GM19468 (cell line): ENCODE measurements around the gene AEN.
"Not testable (repeated sequence)": the region's sequence is repeated elsewhere in the genome, so short reads cannot be mapped to it uniquely, and the experiment has no call there.

Source experiments
- ATAC-seq: cut with Tn5 transposase; IDR thresholded peaks from one replicate; pipeline ENCODE4 v1.9.1; 2021; ENCODE audit warnings: mild to moderate bottlenecking, moderate library complexity, moderate number of reproducible peaks; ENCODE audit not compliant: unreplicated experiment; ENCODE audit errors: extremely low read depth

The AEN gene

DNA sequence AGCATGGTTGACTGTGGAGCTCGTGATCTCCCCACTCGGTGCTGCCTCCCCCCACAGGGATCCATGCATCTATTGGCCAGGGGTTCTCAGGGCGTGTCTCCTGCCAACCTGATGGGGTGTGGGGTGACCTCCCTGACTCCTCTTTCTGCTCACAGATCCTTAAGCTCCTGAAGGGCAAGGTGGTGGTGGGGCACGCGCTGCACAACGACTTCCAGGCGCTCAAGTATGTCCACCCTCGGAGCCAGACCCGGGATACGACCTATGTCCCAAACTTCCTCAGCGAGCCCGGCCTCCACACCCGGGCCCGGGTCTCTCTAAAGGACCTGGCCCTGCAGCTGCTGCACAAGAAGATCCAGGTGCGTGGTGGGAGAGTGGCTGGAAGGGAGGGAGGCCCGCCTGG, 7.9 kb downstream of the AEN start:
- no peak for ATAC-seq

DNA sequence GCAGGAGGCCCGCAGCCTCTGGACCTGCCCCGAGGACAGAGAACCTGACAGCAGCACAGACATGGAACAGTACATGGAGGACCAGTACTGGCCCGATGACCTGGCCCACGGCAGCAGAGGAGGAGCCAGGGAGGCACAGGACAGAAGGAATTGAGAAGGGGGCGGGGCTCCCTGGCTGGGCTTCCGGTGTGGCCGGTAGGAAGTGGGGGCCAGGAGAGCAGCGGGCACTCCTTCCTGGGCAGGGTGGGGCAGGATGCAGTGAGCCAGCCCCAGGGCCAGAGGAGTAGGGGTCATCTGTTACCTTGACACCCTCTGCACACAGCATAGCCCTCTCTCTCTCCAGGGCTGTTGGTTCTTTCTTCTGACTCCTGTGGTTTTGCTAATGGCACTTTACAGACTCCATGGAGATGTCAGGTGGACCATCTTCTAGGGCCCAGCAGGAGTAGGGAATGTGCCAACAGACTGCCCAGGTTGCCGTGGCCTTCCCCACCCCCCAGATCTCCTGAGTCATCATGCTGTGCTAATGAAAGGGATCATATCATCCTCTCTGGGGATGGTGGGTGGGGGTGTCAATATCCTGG, 9.1 kb downstream of the AEN start:
- no peak for ATAC-seq

DNA sequence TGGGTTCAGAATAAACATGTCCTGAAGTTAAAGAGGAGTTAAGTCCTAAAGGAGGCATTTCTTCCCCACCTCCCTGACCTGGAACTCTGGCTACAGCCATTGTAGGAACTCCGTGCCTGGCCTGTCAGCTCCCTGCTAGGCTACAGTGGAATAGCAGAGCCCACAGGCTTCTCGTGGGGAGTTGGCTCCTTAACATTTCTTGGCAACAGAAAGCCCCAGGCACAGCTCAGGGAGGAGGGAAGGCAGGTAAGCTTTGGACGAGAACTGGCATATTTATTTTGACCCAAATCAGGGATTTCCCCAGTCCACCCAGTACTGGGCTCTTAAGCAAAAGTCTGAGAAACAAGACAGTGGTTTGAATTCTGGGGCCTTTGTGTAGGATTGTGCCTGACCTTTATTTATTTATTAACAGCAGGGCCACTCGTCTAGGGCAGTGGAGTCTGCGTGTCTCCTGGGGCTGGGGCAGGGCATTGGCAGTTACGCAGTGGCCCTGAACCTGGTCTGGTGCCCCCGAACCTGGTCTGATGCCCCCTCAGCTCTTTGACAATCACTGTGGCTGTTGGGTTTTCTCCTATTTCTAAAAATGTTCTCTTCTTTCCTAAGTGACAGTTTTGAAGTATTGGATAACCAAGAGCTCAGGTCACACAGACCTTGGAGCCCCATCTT, 9.8 kb downstream of the AEN start:
- no peak for ATAC-seq

DNA sequence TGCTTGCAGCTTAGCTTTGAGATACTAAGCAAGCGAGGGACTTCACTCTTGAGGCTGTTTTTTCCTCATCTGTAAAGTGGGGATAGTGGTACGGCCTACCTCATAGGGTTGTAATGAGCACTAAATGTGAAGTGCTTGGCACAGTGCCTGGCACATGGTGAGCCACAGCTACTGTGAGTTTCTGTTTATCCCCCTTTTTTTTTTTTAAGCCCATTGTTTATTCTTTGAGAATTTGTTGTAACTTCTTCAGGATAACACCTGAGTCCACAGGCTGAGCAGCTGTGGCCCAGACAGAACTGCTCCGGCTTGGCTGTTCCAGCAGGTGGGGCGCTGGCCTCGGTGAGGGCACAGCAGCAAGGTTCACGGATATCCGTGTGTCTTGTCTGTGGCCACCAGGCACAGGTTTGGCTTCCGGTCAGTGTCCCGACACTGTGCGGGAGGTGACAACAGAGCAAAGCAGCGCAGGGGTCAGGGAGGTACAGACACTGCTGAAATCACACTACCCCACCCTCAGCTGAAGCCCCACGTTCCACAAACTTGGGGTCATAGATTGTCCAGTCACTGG, 10.4 kb downstream of the AEN start:
- ATAC-seq = no peak

DNA sequence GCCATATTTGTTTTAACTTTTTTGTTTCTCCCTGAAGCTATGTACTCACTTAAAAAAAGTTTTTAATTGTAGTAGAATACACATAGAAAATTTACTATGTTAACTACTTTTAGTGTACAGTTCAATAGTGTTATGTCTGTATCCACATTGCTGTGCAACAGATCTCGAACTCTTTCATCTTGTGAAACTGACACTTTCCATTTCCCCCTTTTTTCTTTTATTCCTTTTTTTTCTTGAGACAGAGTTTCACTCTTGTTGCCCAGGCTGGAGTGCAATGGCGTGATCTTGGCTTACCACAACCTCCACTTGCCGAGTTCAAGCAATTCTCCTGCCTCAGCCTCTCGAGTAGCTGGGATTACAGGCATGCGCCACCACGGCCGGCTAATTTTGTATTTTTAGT, 11.7 kb downstream of the AEN start:
- ATAC-seq = not testable (repeated sequence)

DNA sequence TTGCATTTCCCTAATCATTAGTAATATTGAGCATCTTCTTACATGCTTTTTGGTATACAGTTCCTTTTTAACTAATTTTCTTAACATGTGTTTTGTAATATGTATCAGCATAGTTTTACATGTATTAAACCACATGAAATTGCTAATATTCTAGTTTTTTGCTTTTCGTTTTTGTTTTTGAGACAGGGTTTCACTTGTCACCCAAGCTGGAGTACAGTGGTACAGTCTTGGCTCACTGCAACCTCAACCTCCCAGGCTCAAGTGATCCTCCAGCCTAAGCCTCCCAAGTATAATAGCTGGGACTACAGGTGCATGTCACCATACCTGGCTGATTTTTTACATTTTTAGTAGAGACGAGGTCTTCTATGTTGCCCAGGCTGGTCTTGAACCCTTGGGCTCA, 13.3 kb downstream of the AEN start:
- ATAC-seq = no peak

DNA sequence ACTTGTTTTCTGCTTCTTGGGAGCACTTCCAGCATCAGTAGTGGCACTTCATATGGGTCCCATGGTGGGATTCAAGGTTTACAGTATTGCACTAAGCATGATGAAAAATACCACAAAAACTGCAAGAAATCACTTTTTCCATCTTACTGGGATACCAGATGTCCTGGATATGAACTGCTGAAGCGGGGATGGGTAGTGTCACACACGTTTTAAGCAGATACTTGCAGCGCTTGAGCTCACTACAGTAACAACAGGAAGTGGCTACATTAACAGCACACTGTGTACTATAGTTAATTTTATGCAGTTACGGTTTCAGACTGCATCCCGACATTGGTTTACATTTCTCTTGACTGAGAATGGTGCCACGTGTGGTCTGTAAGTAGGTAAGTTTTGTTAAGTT, 14.2 kb downstream of the AEN start:
- peak; percentile 26 for ATAC-seq

DNA sequence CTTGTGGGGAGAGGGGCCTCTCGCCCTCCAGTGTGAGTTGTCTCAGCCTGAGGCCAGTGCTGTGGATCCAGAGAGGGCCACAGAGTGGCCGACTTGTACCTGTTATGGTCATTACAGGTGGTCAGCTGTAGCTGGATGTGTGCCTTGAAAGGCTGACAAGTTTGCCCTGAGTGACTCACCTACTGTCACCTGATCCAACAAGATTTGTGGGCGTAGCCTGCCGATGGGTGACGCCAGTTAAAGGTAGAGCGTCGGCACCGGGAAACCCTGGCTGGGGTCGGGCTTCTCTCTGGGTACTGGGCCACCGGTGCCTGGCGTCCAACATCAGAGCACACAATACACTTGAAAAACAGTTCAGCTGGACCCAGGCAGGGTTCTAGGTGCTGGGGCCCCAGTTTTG, 14.9 kb downstream of the AEN start:
- ATAC-seq = no peak

DNA sequence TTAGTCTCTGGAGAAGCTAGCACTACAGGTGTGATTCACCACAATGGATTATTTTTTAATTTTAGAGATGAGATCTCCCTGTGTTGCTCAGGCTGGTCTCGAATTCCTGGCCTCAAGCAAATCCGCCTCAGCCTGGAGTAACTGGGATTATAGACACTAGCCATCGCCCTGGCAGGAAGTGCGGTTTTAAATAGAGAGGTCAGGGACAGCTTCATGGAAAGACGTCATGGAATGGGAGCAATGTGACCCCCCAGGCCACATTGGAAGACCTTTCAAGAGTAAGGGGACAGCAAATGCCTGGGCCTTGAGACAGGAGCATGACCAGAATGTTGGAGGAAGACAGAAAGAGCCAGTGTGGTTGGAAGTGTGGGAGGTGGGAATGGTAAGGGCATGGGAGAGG, 15.5 kb downstream of the AEN start:
- ATAC-seq = no peak

DNA sequence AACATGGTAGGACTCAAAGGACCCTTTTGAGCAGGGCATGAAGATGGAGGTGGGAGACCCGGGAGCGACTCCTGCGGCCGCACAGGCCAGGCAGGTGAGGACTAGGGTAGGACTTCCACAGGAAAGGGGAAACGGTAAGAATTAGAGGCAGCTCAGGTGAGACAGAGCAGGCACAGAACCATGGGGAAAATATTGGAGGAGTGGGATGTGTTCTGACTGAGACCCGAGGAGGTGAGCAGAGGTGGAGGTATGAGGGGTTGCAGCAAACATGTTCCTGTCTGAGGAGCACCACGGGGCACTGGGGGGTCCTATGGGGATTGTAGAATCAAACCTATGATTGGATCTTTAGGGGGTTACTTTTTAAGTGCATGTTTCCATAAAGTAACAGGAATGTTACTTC, 16.3 kb downstream of the AEN start:
- ATAC-seq = no peak

DNA sequence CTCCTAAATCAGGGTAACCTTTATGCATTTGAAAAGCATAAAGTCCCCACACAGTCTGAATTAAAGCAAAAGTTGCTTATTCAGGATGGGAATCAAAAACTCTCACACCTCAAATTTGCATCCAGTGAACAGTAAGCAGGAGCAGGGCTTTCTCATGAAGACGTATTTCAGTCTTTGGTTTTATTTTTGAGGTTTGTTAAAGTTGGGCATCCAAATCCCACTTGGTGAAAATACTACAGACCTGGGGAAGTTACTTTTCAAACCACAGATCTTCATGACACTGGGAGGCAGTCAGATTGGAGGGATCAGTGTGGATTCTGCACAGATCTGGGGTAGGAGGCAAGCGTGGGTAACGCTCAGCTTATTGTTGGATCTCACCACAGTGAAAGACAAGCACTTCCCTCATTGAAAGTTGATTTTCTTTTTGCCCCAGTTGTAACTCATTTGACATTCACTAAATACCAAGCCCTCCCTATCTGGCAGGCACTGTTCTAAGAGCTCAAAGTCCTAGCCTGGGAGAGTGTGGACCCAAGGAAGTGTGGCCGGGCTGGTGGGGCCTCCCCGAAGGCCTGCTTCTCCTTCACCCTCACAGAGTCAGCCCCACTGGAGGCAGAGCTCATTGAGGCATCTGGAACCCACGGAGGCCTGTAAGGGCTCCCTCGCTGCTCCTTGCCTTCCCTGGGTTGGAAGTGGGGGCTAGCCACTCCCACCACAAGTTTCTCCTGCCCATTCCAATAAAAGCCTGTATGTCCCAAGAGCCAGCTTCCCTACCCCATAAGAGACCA, 16.9 kb downstream of the AEN start:
- no peak for ATAC-seq

DNA sequence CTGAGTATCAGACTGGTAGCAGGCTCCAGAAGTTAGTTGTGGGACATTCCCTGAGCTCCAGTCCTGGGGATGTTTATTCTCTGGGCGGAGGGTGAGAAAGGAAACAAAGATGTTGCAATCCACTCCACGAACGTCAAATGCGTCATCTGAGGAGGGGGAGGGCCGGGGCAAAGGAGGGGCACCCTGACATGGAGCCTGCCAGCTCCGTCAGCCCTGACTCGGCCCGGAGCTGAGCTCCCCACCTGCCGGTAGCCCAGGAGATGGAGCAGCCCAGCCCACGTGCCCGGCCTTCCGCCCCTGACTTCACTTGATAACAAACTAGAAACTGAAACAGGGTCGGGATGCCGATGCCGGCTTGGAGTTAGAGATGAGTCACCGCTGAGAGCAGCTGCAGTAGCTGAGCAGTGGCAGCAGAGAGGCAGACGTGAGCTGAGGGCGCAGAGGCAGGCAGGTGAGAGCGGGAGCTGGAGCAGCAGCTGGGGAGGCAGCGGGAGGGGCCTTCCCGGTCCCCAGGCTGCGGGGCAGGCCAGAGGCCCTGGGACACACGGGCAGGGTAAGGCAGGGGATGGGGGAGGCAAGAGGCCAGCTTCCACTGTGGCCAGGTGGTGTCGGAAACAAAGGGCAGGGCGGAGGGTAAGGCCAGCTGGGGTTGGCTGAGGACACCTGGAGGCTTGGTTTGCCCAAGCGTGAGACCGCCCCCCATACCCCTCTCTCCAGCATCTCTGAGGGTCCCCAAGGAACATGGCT, 17.7 kb downstream of the AEN start, which contains the start of gene ISG20:
TSS of gene ISG20 (plus strand) at position 391 of the 747 bp plus-strand sequence. CDS start at position 742, 351 bp downstream.
- peak; percentile 68 for ATAC-seq

DNA sequence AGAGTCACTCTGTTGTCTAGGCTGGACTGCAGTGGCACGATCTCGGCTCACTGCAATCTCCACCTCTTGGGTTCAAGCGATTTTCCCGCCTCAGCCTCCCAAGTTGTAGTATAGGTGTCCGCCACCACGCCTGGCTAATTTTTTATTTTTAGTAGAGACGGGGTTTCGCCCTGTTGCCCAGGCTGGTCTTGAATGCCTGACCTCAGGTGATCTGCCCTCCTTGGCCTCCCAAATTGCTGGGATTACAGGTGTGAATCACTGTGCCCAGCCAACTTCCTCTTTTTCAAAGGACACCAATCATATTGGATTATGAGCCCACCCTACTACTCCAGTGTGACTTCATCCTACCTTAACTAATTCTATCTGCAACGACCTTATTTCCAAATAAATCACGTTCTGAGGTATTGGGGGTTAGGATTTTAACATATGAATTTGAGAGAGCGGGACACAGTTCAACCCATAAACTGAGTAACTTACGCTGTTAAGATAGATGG, 20.9 kb downstream of the AEN start:
- no peak for ATAC-seq

DNA sequence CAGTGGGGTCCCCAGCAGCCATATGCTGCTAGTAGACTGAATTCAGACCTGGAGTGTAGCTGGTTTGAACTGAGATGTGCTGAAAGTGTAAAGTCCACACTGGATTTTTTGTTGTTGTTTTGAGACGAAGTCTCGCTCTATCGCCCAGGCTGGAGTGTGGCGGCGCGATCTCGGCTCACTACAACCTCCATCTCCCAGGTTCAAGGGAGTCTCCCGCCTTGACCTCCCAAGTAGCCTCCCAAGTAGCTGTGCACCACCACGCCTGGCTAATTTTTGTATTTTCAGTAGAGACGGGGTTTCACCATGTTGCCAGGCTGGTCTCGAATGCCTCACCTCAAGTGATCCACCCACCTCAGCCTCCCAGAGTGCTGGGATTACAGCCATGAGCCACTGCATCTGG, 21.4 kb downstream of the AEN start:
- not testable (repeated sequence) for ATAC-seq

DNA sequence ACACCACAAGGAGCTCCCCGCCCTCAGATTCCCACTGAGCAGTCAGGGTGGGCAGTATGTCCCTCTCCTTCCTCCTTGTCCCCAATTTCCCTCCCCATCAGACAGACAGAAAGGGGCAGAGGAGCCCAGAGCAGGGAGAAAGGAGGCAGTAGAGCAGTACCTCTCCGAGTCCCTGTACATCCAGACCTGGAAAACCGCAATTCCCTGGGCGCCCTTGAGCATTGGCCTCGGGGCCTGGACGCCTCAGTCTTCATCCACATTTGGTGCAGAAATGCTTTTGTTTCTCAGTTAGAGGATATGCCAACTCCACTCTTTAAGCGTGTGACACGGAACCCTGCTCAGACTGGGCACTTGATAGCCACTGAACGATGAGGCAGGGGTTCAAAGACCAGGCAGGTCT, 23.6 kb downstream of the AEN start:
- no peak for ATAC-seq

DNA sequence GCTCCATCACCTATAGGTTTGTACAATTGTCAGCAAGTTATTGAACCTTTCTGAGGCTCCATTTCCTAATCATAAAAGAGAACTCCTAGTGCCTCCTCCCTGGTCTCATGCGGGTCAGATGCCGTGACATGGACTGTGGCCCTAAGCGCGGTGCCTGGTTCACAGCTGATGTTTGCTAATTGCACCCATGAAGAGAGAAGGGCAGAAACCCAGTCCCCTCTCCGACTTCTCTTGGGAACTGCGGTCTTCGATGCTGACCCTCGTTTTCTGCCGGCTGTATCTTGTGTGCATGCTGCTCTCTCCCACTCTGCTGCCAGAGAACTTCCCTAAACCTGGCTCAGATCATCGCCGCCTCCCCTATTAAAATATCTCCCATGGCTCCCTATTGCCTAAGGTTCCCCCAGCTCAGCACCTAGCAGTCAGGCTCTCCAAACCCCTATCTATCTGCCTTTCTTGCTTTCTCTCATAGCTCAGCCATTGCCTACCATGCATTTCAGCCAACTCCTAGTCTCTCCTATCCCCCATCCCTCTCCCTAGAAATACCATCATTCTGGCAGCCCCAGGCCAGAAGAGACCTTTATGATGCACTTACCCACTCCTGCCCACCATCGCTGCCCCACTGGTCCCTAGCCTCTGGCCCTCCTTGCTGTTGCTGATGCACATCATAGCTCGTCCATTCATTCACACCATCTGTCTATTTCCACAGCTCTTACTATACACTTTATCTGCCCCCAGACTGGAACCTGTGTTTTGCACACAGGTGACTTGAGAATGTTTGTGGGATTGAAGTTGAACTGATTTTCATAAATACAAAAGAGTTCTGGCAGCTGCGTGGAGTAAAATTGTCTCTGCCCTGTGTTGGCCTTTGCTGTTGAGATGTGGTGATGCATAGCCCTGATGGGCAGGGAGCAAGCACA, 24.3 kb downstream of the AEN start:
- ATAC-seq = no peak

DNA sequence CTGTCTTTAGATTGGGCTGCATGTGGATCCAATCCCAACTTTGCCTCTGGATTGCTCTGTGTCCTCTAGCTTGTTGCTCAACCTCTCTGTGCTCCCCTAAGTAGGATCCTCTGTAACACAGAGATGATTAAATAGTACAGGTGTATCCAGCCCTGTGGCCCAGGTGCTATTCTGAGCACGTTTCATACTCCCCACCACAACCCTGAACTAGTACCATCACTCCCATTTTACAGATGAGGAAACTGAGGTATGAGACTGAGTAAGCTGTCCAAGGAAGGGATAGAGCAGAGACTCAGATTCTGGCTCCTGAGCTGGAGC, 24.9 kb downstream of the AEN start:
- no peak for ATAC-seq

DNA sequence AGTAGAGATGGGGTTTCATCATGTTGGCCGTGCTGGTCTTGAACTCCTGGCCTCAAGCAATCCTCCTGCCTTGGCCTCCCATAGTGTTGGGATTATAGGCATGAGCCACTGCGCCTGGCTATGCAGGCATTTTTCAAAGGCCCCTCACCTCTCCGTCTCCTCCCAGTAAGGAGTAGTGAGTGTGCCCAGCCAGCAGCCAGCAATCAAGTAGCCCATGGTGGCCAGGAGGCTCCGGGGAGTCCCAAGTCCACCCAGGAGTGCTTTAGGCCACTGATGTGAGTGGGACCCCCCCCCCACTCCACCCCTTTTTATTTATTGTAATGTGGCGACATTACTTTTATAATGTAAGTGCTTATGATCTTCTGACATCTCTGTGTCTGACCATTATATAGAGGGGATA, 25.8 kb downstream of the AEN start:
- ATAC-seq = no peak

DNA sequence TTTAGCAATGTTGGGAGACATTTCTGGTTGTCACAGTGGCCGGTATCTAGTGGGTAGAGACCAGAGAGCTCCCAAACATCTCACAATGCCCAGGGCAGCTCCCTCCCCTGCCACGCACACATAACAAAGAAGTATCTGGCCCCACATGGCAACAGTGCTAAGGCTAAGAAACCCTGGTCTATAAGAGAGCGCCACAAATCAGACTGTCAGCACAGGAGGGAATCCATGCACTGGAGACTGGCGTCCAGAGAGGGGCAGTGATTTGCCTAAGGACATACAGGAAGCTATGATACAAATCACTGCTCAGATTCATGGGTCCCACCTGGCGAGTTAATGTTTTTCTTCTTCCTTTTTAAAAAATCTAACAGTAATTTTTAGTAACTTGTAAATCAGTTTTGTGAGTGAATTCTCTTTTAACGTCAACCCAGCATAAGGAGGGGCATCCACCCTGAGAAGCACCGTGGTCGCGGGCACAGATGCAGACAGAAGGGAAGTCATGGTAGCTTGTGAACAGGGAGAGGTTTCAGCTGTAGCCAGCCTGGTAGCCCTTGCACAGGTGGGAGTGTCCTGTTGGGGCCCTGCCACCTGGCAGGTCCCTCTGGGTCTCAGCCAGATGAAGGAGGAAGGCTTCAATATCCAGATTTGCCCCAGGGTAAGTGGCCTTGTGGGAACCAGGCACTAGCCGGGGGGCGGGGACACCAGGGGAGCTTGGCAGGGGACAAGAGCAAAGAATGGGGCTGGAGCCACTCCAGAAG, 26.4 kb downstream of the AEN start:
- ATAC-seq = no peak
